Vein endothelial cell (primary cell): ENCODE measurements around the gene CDSN. TPM values are rescaled to one million over a fixed set of nuclear protein-coding genes. Genes with fewer than 3 reads are reported as not detected.

ENCODE experiments used
- small RNA-seq: library from RNA; depleted of rRNA; stranded (forward); fragments of <200 nt; gene quantifications from one replicate; pipeline ENCODE3, GENCODE V24; 2012
- total RNA-seq: library from RNA; depleted of rRNA; stranded (reverse); fragments of >200 nt; gene quantifications from 2 replicates; pipeline ENCODE4 v1.2.3, GENCODE V29; 2012

Gene CDSN
- total RNA-seq: under 0.01 TPM in 1 of 2 replicates, not detected in the other

GRCh38 chr6:31120151-31120915 lies at the start of gene CDSN:
Gene CDSN, minus strand, starts transcription at chr6:31120446. Its CDS starts 27 bp downstream, at chr6:31120419.

GRCh38 chr6:31158140-31158862 lies 38.1 kb upstream of the CDSN start, which contains the start of gene TCF19:
Gene TCF19, plus strand, starts transcription at chr6:31158589. Its CDS starts 881 bp downstream, at chr6:31159470.

GRCh38 chr6:31157513-31158139 lies 37.4 kb upstream of the CDSN start, which contains the start of gene CCHCR1:
Gene CCHCR1, minus strand, starts transcription at chr6:31157802. Its CDS starts 202 bp downstream, at chr6:31157600.

GRCh38 chr6:31138982-31139381 lies 18.7 kb upstream of the CDSN start, which contains the start of gene PSORS1C2:
Gene PSORS1C2, minus strand, starts transcription at chr6:31139066. Its CDS starts 40 bp downstream, at chr6:31139026.

GRCh38 chr6:31114541-31114878 lies 5.7 kb downstream of the CDSN start, which contains the start of gene PSORS1C1:
Gene PSORS1C1, plus strand, starts transcription at chr6:31114800. Its CDS starts 14,833 bp downstream, at chr6:31129633.

GRCh38 chr6:31112478-31112877 lies 7.8 kb downstream of the CDSN start, which contains the start of gene C6orf15:
Gene C6orf15, minus strand, starts transcription at chr6:31112575. Its CDS starts 20 bp downstream, at chr6:31112555.

Small RNA genes lying within 50 kb of the gene (small RNA-seq; reads per million reads assigned to genes)
- gene POLR2LP1 (not detected), gene RNU6-1133P (not detected)

Other genes starting within 250 kb of the CDSN start
- 3.6 and 11.1 TPM in 2 replicates for gene DDR1, start 235.9 kb downstream of the CDSN start, total RNA-seq
- 18.1 and 19.3 TPM in 2 replicates for gene GTF2H4, start 212.2 kb downstream of the CDSN start, total RNA-seq
- 14.4 and 24.2 TPM in 2 replicates for gene VARS2, start 206.2 kb downstream of the CDSN start, total RNA-seq
- not detected in 2 replicates for gene SFTA2, start 188.3 kb downstream of the CDSN start, total RNA-seq
- gene MUCL3, start 179.5 kb downstream of the CDSN start, total RNA-seq: not detected in 2 replicates
- gene MUC21, start 136.7 kb downstream of the CDSN start, total RNA-seq: not detected in 2 replicates
- gene MUC22, start 110.0 kb downstream of the CDSN start, total RNA-seq: not detected in 2 replicates
- gene C6orf15, start 7.9 kb downstream of the CDSN start, total RNA-seq: 0.33 TPM in 1 of 2 replicates, not detected in the other
- gene PSORS1C1, start 5.6 kb downstream of the CDSN start, total RNA-seq: 4.0 and 8.5 TPM in 2 replicates
- gene PSORS1C2, start 18.6 kb upstream of the CDSN start, total RNA-seq: not detected in 2 replicates
- gene CCHCR1, start 37.4 kb upstream of the CDSN start, total RNA-seq: 9.6 and 13.4 TPM in 2 replicates
- 10.8 and 19.0 TPM in 2 replicates for gene TCF19, start 38.1 kb upstream of the CDSN start, total RNA-seq
- gene POU5F1, start 50.2 kb upstream of the CDSN start, total RNA-seq: not detected in 2 replicates
- 49.3 and 67.3 TPM in 2 replicates for gene HLA-C, start 151.6 kb upstream of the CDSN start, total RNA-seq
- gene HLA-B, start 236.7 kb upstream of the CDSN start, total RNA-seq: 74.5 and 143 TPM in 2 replicates